ENCODE data around the gene INO80. TPM values are rescaled to one million over a fixed set of nuclear protein-coding genes. Genes with fewer than 3 reads are reported as not detected.

Gene INO80
- total RNA-seq, 3 donors from 2014 or later: 27.2 to 47.7 (median 42.3) TPM

GRCh38 chr15:40978141-40978540 lies 137.9 kb downstream of the INO80 start:
- TF ChIP-seq POLR2A (IDR thresholded peaks at IDR 0.05) (no peak), CTCF (IDR thresholded peaks at IDR 0.05) (no peak), POLR2AphosphoS5 (IDR thresholded peaks at IDR 0.05) (no peak)
- H3K36me3 ChIP-seq: peaks cover 30% of the 10 kb centered on the region
- intact Hi-C loops (cut with DNase I; ENCODE audit: low total_unique reads): no loop called here
- no peaks in the 10 kb centered on the region for H3K9me3 ChIP-seq
- no peak for DNase-seq (ENCODE audit: low spot score in 2 of 2)
- no peaks in the 10 kb centered on the region for H3K27me3 ChIP-seq
- H3K4me1 ChIP-seq: no peaks in the 10 kb centered on the region
- H3K4me3 ChIP-seq: no peak overlapping the region
- H3K27ac ChIP-seq: no peak overlapping the region

GRCh38 chr15:40976819-40977218 lies 139.3 kb downstream of the INO80 start:
- intact Hi-C loops (cut with DNase I; ENCODE audit: low total_unique reads): no loop called here
- H3K36me3 ChIP-seq: peaks cover 25% of the 10 kb centered on the region

GRCh38 chr15:40974879-40975278 lies 141.2 kb downstream of the INO80 start:
- H3K4me1 ChIP-seq: no peaks in the 10 kb centered on the region
- no peaks in the 10 kb centered on the region for H3K9me3 ChIP-seq
- peaks cover 11% of the 10 kb centered on the region for H3K36me3 ChIP-seq
- no peak for DNase-seq (ENCODE audit: low spot score in 2 of 2)
- no peak for TF ChIP-seq CTCF (IDR thresholded peaks at IDR 0.05)
- TF ChIP-seq POLR2A (IDR thresholded peaks at IDR 0.05): no peak
- no peak for TF ChIP-seq POLR2AphosphoS5 (IDR thresholded peaks at IDR 0.05)
- H3K27ac ChIP-seq: no peak overlapping the region
- no peak overlapping the region for H3K4me3 ChIP-seq
- H3K27me3 ChIP-seq: no peaks in the 10 kb centered on the region
- intact Hi-C loops (cut with DNase I; ENCODE audit: low total_unique reads): no loop called here

More at GRCh38 chr15:40976819-40977218, 139.3 kb downstream of the INO80 start:
- Histone ChIP-seq H3K27ac (no peak overlapping the region), H3K4me3 (no peak overlapping the region), H3K4me1 (no peaks in the 10 kb centered on the region), H3K27me3 (no peaks in the 10 kb centered on the region), H3K9me3 (no peaks in the 10 kb centered on the region)
- TF ChIP-seq POLR2AphosphoS5 (IDR thresholded peaks at IDR 0.05) (no peak), POLR2A (IDR thresholded peaks at IDR 0.05) (no peak), CTCF (IDR thresholded peaks at IDR 0.05) (no peak)
- no peak for DNase-seq (ENCODE audit: low spot score in 2 of 2)

- intact Hi-C loops (cut with DNase I; ENCODE audit: low total_unique reads): no loop called here
- Histone ChIP-seq H3K4me3 (no peak overlapping the region), H3K36me3 (no peaks in the 10 kb centered on the region), H3K27me3 (no peaks in the 10 kb centered on the region), H3K4me1 (no peaks in the 10 kb centered on the region), H3K9me3 (no peaks in the 10 kb centered on the region), H3K27ac (no peak overlapping the region)
- no peak for TF ChIP-seq CTCF (IDR thresholded peaks at IDR 0.05)
- no peak for TF ChIP-seq POLR2A (IDR thresholded peaks at IDR 0.05)
- no peak for TF ChIP-seq POLR2AphosphoS5 (IDR thresholded peaks at IDR 0.05)
- DNase-seq (ENCODE audit: low spot score in 2 of 2): no peak
Measured at GRCh38 chr15:40969363-40969762, 146.7 kb downstream of the INO80 start.

GRCh38 chr15:40968290-40969085 lies 147.6 kb downstream of the INO80 start:
- DNase-seq (ENCODE audit: low spot score in 2 of 2): no peak
- Histone ChIP-seq H3K4me3 (no peak overlapping the region), H3K4me1 (no peaks in the 10 kb centered on the region), H3K36me3 (no peaks in the 10 kb centered on the region), H3K27me3 (no peaks in the 10 kb centered on the region), H3K9me3 (no peaks in the 10 kb centered on the region), H3K27ac (no peak overlapping the region)
- intact Hi-C loops (cut with DNase I; ENCODE audit: low total_unique reads): no loop called here
- TF ChIP-seq POLR2AphosphoS5 (IDR thresholded peaks at IDR 0.05) (no peak), POLR2A (IDR thresholded peaks at IDR 0.05) (no peak), CTCF (IDR thresholded peaks at IDR 0.05) (no peak)

Measured in breast epithelium (tissue), 4 donors.